HepG2 (cell line): ENCODE data around the gene SMLR1. TPM values are rescaled to one million over a fixed set of nuclear protein-coding genes. Genes with fewer than 3 reads are reported as not detected.
A peak's percentile ranks its signal among the peaks of the same experiment; 100 is the strongest.

ENCODE experiments used
- BCL6 ChIP-seq: IDR thresholded peaks from 2 replicates; pipeline ENCODE4 v1.6.1; 2016; ENCODE audit warnings: missing genetic modification reagents, missing compliant biosample characterization
- CBFB ChIP-seq: sonication (generic); formaldehyde crosslinking; IDR thresholded peaks from 2 replicates; pipeline ENCODE4 v1.4.0; 2020; ENCODE audit warnings: missing genetic modification reagents
- CREM ChIP-seq, 2 experiments: sonication (generic) in 1 of 2; formaldehyde crosslinking in 1 of 2; IDR thresholded peaks; 2 replicates each; pipeline versions ENCODE4 v1.4.0 to v1.6.1; 2016 to 2020; ENCODE audit warnings: antibody characterized with exemption in 1 of 2, mild to moderate bottlenecking in 1 of 2, missing genetic modification reagents in 1 of 2
- FOSL1 ChIP-seq: sonication (generic); formaldehyde crosslinking; IDR thresholded peaks from 2 replicates; pipeline ENCODE4 v1.9.0; 2021; ENCODE audit warnings: missing genetic modification reagents, borderline replicate concordance
- GMEB2 ChIP-seq: IDR thresholded peaks from 2 replicates; pipeline ENCODE4 v1.6.1; 2016; ENCODE audit warnings: missing biosample characterization, missing genetic modification reagents, low read depth
- HMGXB4 ChIP-seq, 2 experiments: sonication (generic) in 1 of 2; formaldehyde crosslinking in 1 of 2; IDR thresholded peaks; 2 replicates each; pipeline versions ENCODE4 v1.4.0 to v1.6.1; 2018 to 2020; ENCODE audit warnings: missing genetic modification reagents in 2 of 2, borderline replicate concordance in 1 of 2, low read depth in 1 of 2, mild to moderate bottlenecking in 1 of 2, missing biosample characterization in 1 of 2
- JARID2 ChIP-seq: sonication (generic); formaldehyde crosslinking; IDR thresholded peaks from 2 replicates; pipeline ENCODE4 v1.8.1; 2023; ENCODE audit warnings: missing genetic modification reagents, inconsistent platforms; ENCODE audit not compliant: insufficient replicate concordance
- MAFG ChIP-seq: sonication (generic); formaldehyde crosslinking; IDR thresholded peaks from 2 replicates; pipeline ENCODE4 v1.5.1; 2020; ENCODE audit warnings: mild to moderate bottlenecking, missing genetic modification reagents
- PHF20 ChIP-seq: sonication (generic); formaldehyde crosslinking; IDR thresholded peaks from 2 replicates; pipeline ENCODE4 v1.5.0; 2020; ENCODE audit warnings: mild to moderate bottlenecking, missing genetic modification reagents
- RBM22 ChIP-seq: fragments of 200-400 bp; formaldehyde crosslinking; optimal IDR thresholded peaks from 2 replicates; pipeline ENCODE3; 2017; ENCODE audit warnings: mild to moderate bottlenecking, low read length, moderate library complexity
- STAG1 ChIP-seq: sonication (generic); formaldehyde crosslinking; IDR thresholded peaks from 2 replicates; pipeline ENCODE4 v1.4.0; 2020; ENCODE audit warnings: missing genetic modification reagents
- TEAD3 ChIP-seq: optimal IDR thresholded peaks from 2 replicates; pipeline ENCODE3; 2016; ENCODE audit warnings: borderline replicate concordance
- ZBTB2 ChIP-seq: sonication (generic); formaldehyde crosslinking; IDR thresholded peaks from 2 replicates; pipeline ENCODE4 v1.8.0; 2022; ENCODE audit warnings: low read depth, missing genetic modification reagents
- ZBTB3 ChIP-seq: sonication (generic); formaldehyde crosslinking; IDR thresholded peaks from 2 replicates; pipeline ENCODE4 v1.4.0; 2020; ENCODE audit warnings: low read depth, mild to moderate bottlenecking, moderate library complexity, missing genetic modification reagents, borderline replicate concordance
- ZBTB39 ChIP-seq: sonication (generic); formaldehyde crosslinking; IDR thresholded peaks from 2 replicates; pipeline ENCODE4 v1.5.0; 2020; ENCODE audit warnings: missing genetic modification reagents
- ZEB1 ChIP-seq: IDR thresholded peaks from 2 replicates; pipeline ENCODE4 v1.6.1; 2012; ENCODE audit warnings: mild to moderate bottlenecking, low read depth, inconsistent platforms; ENCODE audit not compliant: insufficient replicate concordance
- ZNF383 ChIP-seq: sonication (generic); formaldehyde crosslinking; IDR thresholded peaks from 2 replicates; pipeline ENCODE4 v1.4.0; 2020; ENCODE audit warnings: missing genetic modification reagents, mild to moderate bottlenecking, borderline replicate concordance
- ZNF414 ChIP-seq: sonication (generic); formaldehyde crosslinking; IDR thresholded peaks from 2 replicates; pipeline ENCODE4 v1.5.0; 2020; ENCODE audit warnings: missing genetic modification reagents
- ZNF510 ChIP-seq: sonication (generic); formaldehyde crosslinking; IDR thresholded peaks from 2 replicates; pipeline ENCODE4 v1.4.0; 2020; ENCODE audit warnings: low read depth, mild to moderate bottlenecking, missing genetic modification reagents
- ZNF564 ChIP-seq: sonication (generic); formaldehyde crosslinking; IDR thresholded peaks from 2 replicates; pipeline ENCODE4 v1.8.1; 2023; ENCODE audit warnings: mild to moderate bottlenecking, missing genetic modification reagents
- polyA plus RNA-seq, 8 experiments: library from polyadenylated mRNA; depleted of rRNA in 3 of 8; stranded (reverse) in 7 of 8; unstranded in 1 of 8; fragments of >200 nt; fragmentation: Illumina TruSeq in 4 of 8; extraction: Trizol in 4 of 8; gene quantifications; 2 replicates each; pipeline versions ENCODE4 v1.2.1 to v1.2.3, GENCODE V29; 2011 to 2016; ENCODE audit warnings: low read depth in 4 of 8, missing spikeins in 1 of 8, mixed read lengths in 1 of 8; ENCODE audit not compliant: insufficient read depth in 1 of 8
- total RNA-seq, 5 experiments: library from RNA; depleted of rRNA; stranded (reverse); fragments of >200 nt; fragmentation: Illumina TruSeq; extraction: Trizol; gene quantifications; 2 replicates each; pipeline ENCODE4 v1.2.3, GENCODE V29; 2016; ENCODE audit warnings: low read depth in 1 of 5

Gene SMLR1
- total and polyA plus RNA-seq, 2 of the 13 experiments (the other 11 are each of a cell fraction or from before 2014, with no cell fraction given): 41.8 to 104 TPM

GRCh38 chr6:130827247-130828149 lies at the start of gene SMLR1 (continued):
- TF ChIP-seq ZBTB39 (CRISPR knock-in tag) (no peak), ZEB1 (peak; percentile 36), FOSL1 (CRISPR knock-in tag) (no peak), HMGXB4 (CRISPR knock-in tag; IDR thresholded peaks at IDR 0.05; ENCODE audit: borderline replicate concordance in 1 of 2, low read depth in 1 of 2) (peak; percentile 68 to 80; a peak in 3 of 4 replicates), CREM (IDR thresholded peaks at IDR 0.05) (peak; percentile 70), CREM (CRISPR knock-in tag; IDR thresholded peaks at IDR 0.05) (no peak), PHF20 (CRISPR knock-in tag) (no peak), ZNF383 (CRISPR knock-in tag) (no peak), ZBTB3 (CRISPR knock-in tag) (0 out of 2 replicates have a peak, but pooled peaks have one; percentile 55), RBM22 (peak; percentile 72), TEAD3 (peak; percentile 76), GMEB2 (CRISPR knock-in tag) (no peak), JARID2 (CRISPR knock-in tag) (no peak), ZNF564 (CRISPR knock-in tag) (no peak), CBFB (no peak), ZNF414 (CRISPR knock-in tag) (no peak), STAG1 (CRISPR knock-in tag) (peak; percentile 27; the same call in 1 of the 2 replicates), MAFG (CRISPR knock-in tag) (peak; percentile 94), BCL6 (CRISPR knock-in tag) (peak; percentile 69; the same call in 1 of the 2 replicates), ZNF510 (CRISPR knock-in tag) (no peak; the same call in none of the 2 replicates), ZBTB2 (CRISPR knock-in tag) (0 out of 2 replicates have a peak, but pooled peaks have one; percentile 34)
